Progenitor cell of endocrine pancreas (in vitro differentiated cells): ENCODE measurements around the gene IZUMO2. TPM values are rescaled to one million over a fixed set of nuclear protein-coding genes. Genes with fewer than 3 reads are reported as not detected.

Experiments used
- DNase-seq: peaks from one replicate; pipeline ENCODE4 v3.0.0; 2021; ENCODE audit warnings: low spot score; ENCODE audit not compliant: unreplicated experiment
- H3K27ac Mint-ChIP-seq: 2 replicates; pipeline ENCODE4 v1.8.0; 2021; ENCODE audit warnings: mild to moderate bottlenecking, moderate library complexity, mixed read lengths
- H3K27me3 Mint-ChIP-seq: 2 replicates; pipeline ENCODE4 v1.8.0; 2021; ENCODE audit warnings: mixed read lengths
- H3K36me3 Mint-ChIP-seq: 2 replicates; pipeline ENCODE4 v1.8.0; 2022; ENCODE audit warnings: mixed read lengths; ENCODE audit not compliant: insufficient read depth
- H3K4me1 Mint-ChIP-seq: 2 replicates; pipeline ENCODE4 v1.8.0; 2021; ENCODE audit warnings: low read depth, mixed read lengths
- H3K4me3 Mint-ChIP-seq: 2 replicates; pipeline ENCODE4 v1.8.0; 2021; ENCODE audit warnings: low read depth, mild to moderate bottlenecking, moderate library complexity, mixed read lengths
- H3K9me3 Mint-ChIP-seq: 2 replicates; pipeline ENCODE4 v1.8.0; 2021; ENCODE audit warnings: low read depth, mixed read lengths
- total RNA-seq: library from RNA; stranded (reverse); gene quantifications from 2 replicates; pipeline ENCODE4 v1.2.1, GENCODE V29; 2021
- TF ChIP-seq, protein P1 (sequence below): fragments of 200-600 bp; sonication (generic); IDR thresholded peaks from one replicate; pipeline ENCODE4 v1.5.0; 2021; ENCODE audit warnings: antibody characterized with exemption, mild to moderate bottlenecking; ENCODE audit not compliant: unreplicated experiment

Gene IZUMO2
- total RNA-seq, 1 donor from 2014 or later, result not detected

DNA sequence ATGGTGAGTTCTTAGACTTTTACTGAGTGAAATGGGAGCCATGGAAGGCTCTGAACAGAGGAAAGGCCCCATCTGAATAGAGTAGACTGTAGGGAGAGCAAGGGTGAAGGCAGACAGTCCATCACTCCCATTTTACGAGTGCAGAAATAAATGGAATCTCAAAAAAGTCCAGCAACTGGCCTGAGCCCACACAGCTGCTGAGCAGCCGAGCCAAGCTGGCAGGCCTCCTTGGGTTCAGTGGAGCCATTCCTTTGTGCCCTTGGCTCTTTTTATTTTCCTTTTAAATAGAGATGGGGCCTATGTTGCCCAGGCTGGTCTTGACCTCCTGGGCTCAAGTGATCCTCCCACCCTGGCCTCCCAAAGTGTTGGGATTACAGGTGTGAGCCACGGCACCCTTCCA lies 39.3 kb upstream of the IZUMO2 start:
- peaks cover 3% of the 10 kb centered on the region for H3K4me1 Mint-ChIP-seq
- peaks cover 37% of the 10 kb centered on the region for H3K27me3 Mint-ChIP-seq
- H3K36me3 Mint-ChIP-seq, result no peaks in the 10 kb centered on the region
- no peak overlapping the region for H3K27ac Mint-ChIP-seq
- TF ChIP-seq, protein P1, sequence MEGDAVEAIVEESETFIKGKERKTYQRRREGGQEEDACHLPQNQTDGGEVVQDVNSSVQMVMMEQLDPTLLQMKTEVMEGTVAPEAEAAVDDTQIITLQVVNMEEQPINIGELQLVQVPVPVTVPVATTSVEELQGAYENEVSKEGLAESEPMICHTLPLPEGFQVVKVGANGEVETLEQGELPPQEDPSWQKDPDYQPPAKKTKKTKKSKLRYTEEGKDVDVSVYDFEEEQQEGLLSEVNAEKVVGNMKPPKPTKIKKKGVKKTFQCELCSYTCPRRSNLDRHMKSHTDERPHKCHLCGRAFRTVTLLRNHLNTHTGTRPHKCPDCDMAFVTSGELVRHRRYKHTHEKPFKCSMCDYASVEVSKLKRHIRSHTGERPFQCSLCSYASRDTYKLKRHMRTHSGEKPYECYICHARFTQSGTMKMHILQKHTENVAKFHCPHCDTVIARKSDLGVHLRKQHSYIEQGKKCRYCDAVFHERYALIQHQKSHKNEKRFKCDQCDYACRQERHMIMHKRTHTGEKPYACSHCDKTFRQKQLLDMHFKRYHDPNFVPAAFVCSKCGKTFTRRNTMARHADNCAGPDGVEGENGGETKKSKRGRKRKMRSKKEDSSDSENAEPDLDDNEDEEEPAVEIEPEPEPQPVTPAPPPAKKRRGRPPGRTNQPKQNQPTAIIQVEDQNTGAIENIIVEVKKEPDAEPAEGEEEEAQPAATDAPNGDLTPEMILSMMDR, result no peak
- H3K4me3 Mint-ChIP-seq, result peak overlapping the region; percentile 12
- H3K9me3 Mint-ChIP-seq, result no peaks in the 10 kb centered on the region
- no peak for DNase-seq

DNA sequence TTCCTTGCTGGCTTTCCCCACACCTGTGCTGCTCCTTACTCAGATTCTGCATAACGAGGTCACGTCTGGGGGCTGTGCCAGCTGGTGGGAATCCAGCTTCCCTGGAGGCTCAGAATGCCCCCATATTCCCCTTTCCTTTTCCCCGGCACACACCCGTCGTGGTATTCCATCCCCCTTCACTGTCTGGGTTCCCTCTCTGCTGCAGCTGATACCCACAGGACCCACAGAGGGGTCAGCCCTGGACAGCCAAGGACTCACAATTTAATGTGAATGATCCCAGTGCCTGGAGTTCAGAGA lies 36.1 kb upstream of the IZUMO2 start:
- peaks cover 61% of the 10 kb centered on the region for H3K27me3 Mint-ChIP-seq
- H3K4me3 Mint-ChIP-seq, result no peak overlapping the region
- no peaks in the 10 kb centered on the region for H3K4me1 Mint-ChIP-seq
- no peak overlapping the region for H3K27ac Mint-ChIP-seq
- no peak for DNase-seq
- no peaks in the 10 kb centered on the region for H3K9me3 Mint-ChIP-seq
- no peaks in the 10 kb centered on the region for H3K36me3 Mint-ChIP-seq
- TF ChIP-seq, protein P1, result no peak

DNA sequence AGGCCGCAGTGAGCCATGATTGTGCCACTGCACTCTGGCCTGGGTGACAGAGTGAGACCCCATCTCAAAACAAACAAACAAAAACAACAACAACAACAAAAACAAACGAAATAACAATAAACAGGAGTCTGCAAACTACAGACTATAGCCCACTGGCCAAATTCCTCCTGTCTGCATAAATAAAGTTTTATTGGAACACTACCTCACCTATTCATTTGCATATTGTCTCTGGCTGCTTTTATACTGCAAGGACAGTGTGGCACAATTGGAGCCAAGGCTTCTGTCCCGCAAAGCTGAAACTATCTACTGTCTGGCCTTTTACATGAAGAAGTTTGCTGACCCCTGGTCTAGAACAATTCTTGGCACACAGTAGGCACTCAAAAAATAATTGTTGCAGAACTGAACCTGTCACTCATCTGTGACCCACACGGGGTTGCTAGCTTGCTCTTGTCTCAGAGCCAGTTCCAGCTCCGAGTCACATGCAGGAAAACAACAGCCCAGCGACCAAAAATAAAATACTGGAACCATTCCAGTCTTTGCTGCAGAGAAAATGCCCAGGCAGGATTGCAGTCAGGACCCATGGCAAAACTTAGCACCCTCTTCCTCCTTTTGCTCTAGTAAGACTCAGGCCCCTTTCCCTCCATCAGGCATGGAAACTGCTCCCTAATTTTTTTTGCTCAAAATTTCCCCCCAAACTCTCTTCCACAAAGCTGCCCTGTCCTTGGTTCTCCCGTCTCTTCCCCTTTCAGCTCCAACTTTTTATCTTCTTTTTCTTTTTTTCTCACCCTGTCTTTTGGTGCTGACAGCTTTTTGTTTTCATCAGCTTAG lies 35.6 kb upstream of the IZUMO2 start:
- Mint-ChIP-seq H3K4me1 (no peaks in the 10 kb centered on the region), H3K36me3 (no peaks in the 10 kb centered on the region), H3K9me3 (no peaks in the 10 kb centered on the region), H3K27ac (no peak overlapping the region), H3K4me3 (no peak overlapping the region), H3K27me3 (peaks cover 64% of the 10 kb centered on the region)
- TF ChIP-seq, protein P1, result no peak
- DNase-seq, result no peak

DNA sequence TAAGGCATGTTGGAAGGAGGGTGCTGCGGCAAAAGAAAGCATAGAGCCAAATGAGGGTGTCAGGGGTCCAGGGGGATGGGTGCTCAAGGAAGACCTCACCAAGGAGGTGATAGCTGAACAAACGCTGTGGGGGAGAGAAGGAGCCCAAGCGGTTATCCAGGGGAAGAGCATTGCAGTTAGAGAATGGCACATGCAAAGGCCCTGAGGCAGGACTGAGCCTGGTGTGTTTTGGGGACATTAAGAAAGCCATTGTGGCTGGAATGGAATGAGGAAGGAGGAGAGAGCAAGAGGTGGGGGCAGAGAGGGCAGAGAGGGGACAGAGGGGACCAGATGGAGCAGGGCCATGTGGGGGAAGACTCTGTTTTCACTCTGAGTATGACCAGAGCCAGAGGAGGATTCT lies 34.3 kb upstream of the IZUMO2 start:
- no peak overlapping the region for H3K27ac Mint-ChIP-seq
- no peak for DNase-seq
- TF ChIP-seq, protein P1, result no peak
- H3K4me3 Mint-ChIP-seq, result no peak overlapping the region
- H3K4me1 Mint-ChIP-seq, result no peaks in the 10 kb centered on the region
- H3K27me3 Mint-ChIP-seq, result peaks cover 70% of the 10 kb centered on the region
- H3K9me3 Mint-ChIP-seq, result no peaks in the 10 kb centered on the region
- H3K36me3 Mint-ChIP-seq, result no peaks in the 10 kb centered on the region

DNA sequence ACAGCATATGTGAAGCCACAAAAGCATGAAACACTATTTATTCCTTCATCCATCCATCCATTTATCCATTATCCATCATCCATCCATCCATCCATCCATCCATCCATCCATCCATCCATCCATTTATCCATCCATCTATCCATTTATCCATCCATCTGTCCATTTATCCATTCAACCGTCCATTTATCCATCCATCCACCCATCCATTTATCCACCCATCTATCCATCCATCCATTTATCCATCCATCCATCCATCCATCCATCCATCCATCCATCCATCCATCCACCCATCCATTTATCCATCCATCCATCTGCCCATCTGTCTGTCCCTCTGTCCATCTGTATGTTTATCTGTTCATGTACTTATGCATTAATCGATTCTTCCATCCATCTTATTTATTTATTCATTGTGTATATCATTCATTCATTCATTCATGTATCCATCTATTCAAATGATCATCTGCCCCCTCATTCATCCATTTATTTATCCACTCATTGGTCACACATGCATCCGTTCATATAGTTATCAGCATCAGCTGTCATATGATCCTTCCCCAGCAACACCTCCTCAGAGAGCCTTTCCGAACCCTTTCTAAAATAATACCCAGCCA lies 33.3 kb upstream of the IZUMO2 start:
- no peak overlapping the region for H3K27ac Mint-ChIP-seq
- no peak for DNase-seq
- peaks cover 61% of the 10 kb centered on the region for H3K27me3 Mint-ChIP-seq
- H3K9me3 Mint-ChIP-seq, result no peaks in the 10 kb centered on the region
- no peak overlapping the region for H3K4me3 Mint-ChIP-seq
- TF ChIP-seq, protein P1, result no peak
- no peaks in the 10 kb centered on the region for H3K36me3 Mint-ChIP-seq
- no peaks in the 10 kb centered on the region for H3K4me1 Mint-ChIP-seq
